ENCODE data around the gene NOS1. TPM values are rescaled to one million over a fixed set of nuclear protein-coding genes. Genes with fewer than 3 reads are reported as not detected.

The NOS1 gene
- polyA plus RNA-seq, 1 donor: 0.81 TPM

DNA sequence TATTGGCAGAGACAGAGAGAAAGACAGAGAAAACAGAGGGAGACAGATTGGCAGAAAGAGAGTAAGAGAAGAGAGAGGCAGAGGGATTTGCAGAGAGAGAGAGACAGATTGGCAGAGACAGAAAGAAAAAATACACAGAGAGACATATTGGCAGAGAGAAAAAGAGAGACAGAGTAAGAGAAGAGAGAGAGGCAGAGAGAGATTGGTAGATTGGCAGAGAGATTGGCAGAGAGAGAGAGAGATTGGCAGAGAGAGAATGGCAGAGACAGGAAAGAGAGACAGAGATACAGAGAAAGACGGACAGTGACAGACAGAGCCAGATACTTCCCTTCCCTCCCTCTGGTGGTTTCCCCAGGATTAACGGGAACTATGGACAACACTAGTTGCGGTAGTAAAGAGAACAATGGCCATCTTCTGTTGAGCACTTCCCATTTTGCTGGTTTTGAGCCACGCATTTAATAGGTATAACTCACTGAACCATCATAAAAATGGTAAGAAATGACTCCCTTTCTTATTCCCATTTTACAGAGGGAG is 2.6 kb upstream of the NOS1 start:
- DNase-seq: no peak

DNA sequence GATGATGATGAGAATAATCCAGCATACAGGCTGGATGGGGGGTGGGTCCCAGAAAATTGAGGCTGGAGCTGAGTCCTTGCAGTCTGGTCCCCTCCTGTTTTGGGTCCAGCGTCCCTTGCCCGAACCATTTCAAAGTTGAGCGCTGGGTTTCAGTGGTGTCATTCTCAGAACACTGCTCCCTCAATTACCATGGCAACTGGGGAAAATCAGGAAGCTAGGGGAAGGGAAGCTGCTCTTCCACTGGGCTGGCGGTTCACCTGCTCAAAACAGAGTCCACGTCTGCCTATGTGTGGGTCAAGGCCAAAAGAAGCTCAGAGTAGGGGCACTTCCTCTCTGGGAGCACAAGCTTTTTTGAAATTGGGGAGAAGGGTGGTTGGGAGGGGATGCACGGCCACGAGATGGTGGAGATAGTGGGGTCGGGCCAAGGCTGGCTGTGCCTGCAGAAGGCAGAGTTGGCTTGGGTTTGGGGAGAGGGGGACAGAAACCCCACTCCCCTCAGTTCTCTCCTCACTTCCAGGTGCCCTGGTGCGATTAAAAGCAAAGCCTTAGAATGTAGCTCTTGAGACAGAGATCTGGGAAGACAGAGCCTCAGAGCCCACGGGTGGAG is 1.7 kb upstream of the NOS1 start:
- DNase-seq: no peak

DNA sequence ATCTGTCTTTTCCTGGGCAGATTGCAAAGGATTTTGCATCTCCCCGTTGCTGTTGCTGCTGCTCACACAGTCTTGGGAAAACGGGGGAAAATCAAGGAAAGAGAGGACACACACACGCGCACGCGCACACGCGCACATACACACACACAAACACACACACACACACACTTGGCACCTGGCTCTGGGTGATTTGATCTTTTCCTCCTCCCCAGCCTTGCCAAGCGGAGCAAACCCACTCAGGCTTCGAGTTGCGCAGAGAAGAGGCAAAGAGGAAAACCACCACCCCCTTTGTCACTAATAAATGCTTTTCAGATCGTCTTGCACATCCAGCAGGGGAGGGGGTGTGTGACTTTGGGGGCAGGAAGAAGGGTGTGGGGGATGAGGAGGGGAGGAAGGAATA is 965 bp upstream of the NOS1 start:
- DNase-seq: no peak

DNA sequence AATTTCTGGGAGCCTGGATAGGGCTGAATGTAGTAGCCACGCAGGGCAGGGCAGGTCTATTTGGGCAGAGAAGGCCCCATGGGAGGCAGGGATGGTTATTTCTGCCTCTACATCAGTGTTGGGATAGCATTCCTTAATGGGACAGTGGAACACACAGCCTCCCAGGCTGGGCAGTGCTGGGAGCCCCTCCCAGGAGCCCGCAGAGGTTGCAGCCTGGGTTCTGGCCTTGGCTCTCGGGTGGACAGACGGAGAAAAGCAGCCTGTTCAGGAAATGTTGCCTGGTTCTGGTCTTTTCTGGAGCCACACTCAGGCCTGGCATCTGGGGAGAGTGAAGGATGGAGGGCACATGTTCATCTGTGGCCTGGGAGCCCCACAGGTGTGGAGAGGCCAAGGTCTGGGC is 479 bp upstream of the NOS1 start:
- no peak for DNase-seq

DNA sequence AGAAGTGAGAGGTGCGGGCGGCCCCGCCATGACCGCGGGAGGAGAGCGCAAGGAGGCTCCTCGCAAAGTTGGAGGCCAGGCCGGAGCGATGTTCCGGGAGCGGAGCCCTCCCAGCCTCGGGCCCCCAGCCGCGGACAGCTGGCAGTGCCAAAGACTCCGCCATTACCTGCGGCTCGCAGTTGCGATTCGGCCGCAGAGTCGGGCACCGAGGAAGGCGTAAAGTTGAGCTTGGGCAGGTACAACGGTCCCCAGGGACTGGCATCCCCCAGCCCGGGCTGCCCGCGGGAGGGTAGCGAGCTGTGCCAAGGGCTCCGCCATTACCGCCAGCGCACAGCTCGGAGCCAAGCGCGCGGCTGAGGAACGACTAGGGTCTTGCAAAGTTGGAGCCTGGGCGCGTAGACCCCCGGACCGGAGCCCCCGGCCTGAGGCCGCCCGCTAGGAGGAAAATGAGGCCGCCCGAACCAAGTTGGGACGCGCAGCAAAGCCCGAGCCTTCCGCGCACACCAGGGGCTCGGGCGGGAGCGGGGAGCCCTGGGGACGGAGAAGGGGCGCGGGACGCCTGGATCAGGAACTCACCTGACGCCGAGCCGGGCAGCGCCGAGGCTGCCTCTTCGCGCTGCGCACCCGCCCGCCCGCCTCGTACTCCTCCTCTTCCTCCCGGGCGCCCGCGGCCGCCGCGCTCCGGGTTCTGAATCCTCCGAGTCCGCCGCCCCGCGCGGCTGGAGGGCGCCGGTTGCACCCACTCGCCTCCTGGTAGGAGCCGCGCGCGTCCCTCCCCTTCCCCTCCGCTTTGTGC is 677 bp downstream of the NOS1 start:
- DNase-seq: no peak

DNA sequence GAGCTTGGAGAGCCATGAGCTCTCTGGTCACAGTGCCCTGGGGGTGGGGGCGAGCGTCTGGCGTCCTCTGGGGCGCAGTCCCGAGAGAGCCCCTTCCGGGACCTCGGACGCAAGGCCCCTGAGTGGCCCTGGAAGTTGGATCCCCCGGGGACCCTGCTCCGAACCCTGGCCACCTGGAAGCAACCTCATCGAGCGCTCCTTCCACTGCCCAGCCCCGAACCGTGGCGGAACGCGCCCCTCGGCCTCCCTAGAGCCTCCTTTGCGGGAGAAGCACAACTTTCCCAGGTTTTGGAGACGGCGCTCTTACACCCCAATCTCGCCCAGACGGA is 1.2 kb downstream of the NOS1 start:
- no peak for DNase-seq

DNA sequence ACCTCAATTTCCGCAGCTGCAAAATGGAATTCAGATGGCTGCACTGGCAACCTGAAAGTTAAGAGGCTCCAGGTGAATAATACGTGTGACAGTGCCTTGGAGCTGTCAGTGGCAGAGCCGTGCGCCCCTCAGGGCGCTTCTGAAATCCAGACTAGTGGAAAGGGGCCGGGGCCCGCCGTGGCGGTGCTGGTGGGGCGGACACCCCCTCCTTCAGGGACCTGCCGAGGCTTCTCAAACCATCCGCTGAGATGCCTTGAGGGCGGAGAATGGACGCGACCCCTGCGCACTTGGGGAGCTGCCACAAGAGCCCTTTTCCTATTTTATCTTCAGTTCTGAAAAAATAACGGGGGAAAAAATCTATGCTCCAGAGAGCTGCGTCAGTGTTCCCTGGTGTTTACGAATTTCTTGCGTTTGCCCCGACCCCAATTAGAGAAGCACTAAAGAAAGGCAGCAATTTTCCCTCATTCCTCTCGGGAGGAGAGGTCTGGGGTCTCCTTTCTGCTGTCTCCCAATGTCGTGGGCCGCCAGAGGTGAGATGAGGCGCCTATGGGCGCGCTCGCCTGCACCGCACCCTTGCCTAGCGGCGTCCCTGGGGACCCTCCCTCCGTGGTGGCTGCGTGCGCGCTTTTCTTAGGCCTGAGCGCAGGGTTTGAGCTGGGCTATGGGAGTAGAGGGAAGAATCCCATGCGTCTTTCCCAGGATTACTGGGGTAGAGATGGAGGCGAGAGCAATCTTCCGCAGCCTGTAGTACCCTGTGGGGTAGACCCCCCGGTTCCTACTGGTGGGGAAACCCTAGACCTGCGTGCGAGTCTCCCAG is 2.2 kb downstream of the NOS1 start:
- DNase-seq: no peak

DNA sequence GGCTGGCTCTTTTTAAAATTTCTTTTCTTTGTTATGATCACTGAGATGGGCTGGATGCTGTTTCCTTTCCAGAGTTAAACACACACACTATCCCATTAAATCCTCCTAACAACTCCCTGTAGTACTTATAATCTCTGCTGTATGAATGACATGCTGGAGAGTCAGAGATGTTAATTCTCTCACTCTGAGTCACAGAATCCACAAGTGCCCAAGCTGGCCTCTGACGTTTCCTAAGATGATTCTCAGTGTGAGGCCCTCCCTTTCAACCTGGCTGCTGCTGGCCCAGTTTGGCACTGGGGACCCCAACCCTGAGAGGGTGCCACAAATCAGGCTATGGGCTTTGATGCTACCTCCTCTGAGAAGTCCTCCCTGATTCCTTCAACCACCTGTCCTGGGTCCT is 5.4 kb downstream of the NOS1 start:
- DNase-seq: no peak

DNA sequence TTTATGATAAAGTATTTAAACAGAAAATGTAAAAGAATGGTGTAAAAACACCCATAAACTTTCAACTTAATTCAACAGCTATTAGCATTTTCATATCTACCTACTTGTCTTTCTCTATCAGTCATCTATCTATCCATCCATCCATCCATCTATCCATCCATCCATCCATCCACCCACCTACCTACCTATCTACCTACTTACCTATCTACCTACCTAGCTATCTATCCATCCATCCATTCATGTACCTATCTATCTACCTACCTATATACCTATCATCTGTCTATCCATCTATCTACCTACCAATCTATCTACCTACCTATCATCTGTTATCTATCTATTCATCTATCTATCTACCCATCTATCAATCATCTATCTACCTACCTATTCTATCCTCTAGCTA is 8.5 kb downstream of the NOS1 start:
- DNase-seq: no peak

DNA sequence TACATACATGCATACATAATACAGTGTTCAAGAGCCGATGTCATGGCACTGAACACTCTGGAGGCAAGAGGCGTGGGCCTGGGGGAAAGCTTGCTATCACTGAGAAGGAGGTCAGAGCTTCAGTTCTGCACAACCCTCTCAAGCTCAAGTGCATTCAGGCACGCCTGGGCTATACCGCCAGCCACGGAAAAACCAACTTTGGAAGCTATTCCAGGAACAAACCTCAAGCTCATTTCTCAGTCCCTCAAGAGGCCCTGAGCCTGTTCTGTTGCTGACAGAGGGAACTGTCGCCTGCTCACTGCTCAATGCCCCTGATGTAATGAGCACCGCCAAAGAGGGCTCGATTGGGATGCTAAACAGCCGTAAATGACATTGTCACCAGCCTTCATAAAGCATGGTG is 9.2 kb downstream of the NOS1 start:
- no peak for DNase-seq

DNA sequence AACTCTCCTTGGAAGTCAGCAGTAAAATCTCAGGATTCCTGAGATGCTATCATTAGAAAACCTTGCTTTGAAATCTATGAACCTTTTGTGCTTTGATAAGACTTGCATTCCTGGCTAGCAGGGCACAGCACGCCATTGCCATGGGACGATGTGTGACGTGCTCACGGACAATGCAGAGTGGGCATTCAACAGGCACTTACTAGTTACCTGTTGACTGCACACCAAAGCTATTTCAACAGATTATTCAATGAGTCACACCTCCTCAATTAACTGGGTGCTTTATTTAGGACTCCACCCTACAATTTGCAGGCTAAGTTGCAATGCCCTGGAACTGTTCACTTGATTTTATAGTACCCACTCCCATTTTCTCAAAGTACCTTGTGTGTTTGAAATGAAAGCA is 11.3 kb downstream of the NOS1 start:
- no peak for DNase-seq

DNA sequence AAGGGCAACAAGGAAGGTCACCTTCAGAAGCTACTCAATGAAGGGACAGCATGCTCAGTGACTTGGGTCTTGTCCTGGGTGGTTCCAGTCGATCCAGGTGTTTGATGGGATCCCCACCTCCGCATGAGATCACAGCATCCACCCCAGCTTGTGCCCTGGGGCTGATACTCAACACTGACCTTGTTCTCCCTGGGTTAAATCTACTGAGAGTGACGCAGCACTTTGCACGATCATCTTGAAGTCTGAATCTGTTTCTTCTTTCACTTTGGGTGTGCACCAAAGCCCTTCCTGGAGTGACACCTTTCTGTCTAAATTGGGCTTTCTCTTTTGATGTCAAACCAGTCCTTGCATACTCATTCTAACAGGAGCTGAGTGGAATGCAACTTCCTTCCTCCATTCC is 13.8 kb downstream of the NOS1 start:
- no peak for DNase-seq

DNA sequence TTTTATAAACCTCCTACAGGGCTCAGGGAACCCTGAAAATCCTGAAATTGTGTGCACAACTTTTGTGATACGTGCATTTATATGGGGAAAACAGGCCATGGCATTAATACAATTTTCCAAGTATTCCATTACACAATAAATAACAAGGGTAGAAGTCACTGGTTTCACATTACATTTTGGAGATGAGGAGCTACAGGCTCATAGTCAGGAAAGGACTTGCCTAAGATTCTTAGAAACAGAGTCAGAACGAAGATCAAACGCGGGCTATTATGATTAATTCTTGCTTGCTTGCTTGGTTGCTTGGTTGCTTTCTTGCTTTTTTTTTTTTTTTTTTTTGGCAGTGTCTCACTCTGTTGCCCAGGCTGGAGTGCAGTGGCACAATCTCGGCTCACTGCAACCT is 16.7 kb downstream of the NOS1 start:
- no peak for DNase-seq

DNA sequence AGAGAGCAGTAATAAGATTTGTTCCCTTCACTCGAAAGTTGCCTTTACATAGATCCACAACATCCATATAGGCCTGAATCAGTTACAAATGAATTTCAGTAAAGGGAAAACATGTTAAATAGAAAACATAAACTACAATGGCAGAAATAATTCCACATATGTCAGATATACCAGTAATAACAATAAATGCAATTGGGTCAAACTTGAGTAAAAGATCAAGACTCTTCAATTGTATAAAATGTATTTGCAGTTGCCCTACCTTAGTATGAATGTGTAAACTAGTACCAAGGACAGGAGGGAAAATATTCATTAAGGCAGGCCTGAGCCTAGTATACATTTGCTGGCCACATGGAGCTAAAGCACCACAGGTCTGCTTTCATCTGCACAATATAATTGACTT is 17.6 kb downstream of the NOS1 start:
- DNase-seq: no peak

DNA sequence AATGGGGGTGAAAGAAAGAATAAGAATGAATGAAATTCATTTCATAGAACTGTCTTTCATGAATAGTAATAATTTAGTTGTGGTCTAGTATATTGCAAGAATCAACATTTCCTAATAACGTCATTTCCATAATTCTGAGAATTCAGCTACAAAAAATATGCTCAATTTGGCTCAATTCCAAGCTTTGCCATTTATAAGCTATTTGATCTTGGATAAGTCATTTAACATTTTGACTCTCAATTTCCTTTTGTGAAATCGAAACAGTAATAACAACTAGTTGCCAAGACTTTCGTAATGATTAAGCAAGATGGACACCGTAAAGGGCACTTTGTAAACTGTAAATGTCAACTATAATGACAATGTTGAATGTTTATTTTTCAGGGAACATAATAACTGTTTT is 18.1 kb downstream of the NOS1 start:
- DNase-seq: no peak

DNA sequence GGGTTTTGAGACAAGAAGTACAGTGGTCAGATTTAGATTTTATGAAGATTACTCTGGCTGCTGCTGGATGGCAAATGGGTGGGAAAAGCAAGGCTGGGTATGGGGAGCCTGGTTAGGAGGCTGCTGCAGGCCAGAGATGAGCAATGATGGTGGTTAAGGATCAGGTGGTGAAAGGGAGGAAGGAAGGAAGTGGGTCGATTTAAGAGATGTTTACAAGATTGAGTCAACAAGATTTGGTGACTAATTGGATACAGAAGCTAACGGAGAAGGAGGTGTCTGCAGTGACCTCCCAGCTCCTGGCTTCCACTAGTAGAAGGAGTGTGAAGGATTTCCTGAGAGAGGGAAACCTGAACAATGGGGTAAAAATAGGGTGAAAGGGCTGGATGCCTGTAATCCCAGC is 18.7 kb downstream of the NOS1 start:
- no peak for DNase-seq

DNA sequence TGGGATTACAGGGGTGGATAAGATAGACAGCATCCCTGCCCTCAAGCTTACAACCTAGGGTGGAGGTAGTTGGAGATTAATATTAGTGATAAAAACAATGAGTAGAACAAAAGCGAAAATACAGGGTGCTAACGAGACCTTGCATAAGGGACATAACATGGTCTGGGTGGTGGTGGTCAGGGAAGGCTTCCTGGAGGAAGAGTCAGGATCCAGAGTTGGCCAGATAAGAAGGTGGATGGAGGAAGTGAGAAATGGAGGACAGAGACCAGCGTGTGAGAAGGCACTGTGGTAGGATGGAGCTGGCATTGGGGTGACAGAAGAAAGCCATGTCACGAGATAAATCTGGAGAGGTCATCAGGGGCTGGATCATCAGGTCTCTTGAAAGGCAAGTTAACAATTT is 19.2 kb downstream of the NOS1 start:
- DNase-seq: no peak

DNA sequence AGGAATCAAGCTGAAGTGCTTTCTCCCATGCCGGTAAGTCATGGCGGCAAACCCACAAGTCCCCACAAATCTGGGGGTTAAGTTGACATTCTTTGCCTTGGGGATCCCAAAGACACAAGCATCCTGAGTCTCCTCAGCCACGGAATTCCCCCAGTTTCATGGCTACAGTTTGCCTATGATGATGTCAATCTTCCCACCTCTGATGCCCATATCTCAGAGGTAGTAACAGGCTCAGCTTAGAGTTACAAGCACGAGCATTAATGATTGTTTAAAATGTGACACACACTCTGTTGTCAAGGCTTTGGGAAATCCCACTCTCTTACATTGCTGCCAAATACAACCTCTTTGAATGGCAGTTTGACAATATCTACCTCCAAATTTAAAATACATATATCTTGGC is 22.3 kb downstream of the NOS1 start:
- DNase-seq: no peak

DNA sequence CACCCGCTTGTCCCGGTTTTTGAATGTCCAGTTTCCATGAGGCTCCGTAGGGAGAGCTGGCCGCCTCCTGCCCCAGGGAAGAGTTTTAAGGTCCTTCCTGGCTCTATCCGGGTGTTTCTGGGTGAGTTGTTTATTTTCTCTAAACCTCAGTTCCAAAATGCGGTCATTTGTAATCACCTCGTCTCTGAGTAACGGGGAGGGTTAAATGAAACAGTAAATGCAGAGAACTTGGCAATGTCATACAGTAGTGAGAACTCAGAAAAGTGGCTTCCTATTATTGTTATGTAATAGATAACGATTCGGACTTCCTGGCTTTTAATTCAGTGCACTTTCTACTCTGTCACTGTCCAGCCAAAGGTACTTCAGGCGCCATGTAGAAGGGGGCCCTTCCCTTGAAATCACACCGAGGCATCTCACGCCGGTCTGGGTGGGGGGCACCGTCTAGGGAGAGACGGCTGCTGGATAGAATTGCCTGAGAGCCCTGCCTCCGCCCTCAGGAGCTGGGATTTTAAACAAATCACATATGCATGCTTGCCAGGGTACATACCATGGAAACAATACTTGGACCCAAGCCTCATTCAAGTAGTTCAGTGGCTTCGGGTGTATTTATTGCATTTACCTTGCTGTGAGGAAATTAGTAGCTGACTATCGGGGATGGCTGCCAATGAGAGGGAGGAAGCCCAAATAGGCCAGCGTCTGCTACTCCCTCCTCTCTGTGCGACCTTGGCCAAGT is 26.4 kb downstream of the NOS1 start:
- no peak for DNase-seq

DNA sequence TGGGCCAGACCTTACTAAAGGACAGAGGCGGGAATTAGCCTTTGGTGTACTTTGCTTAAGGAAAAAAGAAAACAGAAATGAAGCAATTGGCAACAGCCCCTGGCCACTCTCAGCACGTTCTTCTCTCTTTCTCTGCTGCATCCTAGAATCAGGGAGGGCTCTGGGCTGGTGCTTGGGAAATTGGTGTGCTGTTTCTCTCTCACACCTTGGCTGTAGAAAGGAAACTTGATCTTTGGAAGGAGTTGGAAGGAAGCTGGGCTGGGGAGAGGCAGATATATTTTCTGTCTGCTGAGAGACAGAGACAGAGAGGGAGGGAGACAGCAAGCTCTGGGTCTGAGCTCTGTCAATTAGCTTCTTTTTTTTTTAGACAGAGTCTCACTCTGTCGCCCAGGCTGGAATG is 27.4 kb downstream of the NOS1 start:
- no peak for DNase-seq

DNA sequence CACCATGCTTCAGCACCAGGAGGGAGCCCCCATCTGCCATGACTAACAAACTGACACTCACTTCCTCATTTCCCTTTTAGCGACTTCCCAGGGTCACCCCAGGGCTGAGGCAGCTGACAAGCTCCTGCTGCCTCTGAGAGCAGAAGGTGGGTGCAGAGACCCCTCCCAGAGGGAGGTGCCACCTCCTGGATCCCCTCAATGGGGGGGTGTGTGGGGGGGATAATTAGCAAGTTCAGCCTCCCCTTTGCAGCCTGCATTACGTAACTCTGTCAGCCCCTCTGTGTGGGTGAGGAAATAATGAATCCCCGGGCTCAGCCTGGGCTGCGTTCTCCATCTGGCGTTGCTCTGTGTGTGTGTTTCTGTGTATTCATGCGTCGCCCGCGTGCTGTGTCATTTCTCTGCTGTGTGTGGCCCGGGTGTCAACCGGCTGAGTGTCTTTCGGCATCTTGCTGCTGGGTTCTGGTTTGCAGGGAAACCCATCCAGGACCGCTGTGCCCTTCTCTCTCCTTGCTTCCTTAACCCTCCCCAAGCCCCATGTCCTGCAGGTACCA is 28.0 kb downstream of the NOS1 start:
- DNase-seq: no peak

DNA sequence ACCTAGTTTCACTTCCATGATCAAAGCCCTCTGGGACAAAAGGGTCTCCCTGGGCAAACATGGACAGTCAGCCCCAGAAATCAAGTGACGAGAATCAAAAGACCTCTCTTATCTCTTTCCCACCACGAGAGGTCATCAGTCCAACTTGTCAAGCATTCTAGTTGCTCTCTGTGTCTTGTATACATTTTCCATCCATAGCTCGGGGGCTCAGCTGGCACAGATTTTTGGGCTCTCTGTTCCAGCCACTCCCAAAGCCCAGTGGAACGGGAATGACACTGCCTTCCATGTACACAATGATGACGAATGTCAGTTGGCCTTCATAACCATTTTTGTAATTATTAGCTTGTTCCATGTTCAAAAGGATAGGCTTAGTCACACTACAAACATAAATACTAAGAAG is 29.7 kb downstream of the NOS1 start:
- DNase-seq: no peak

All from left kidney (tissue), 2 donors.